HEK293T (cell line): ENCODE measurements around the gene BNIP5.

Source experiments
- CTCF ChIA-PET: fragments of 350-600 bp; formaldehyde crosslinking; extraction: SDS; loops from one replicate; lab custom pipeline; 2021; ENCODE audit warnings: antibody characterized with exemption, inconsistent platforms; lab: Yijun Ruan, JAX
- POLR2A ChIA-PET: fragments of 350-600 bp; formaldehyde crosslinking; extraction: SDS; loops from one replicate; lab custom pipeline; 2020; ENCODE audit warnings: antibody characterized with exemption, inconsistent platforms; lab: Yijun Ruan, JAX
- DNase-seq: peaks from one replicate; pipeline ENCODE4 v3.0.0; 2012; ENCODE audit warnings: mixed read lengths; ENCODE audit errors: extremely low spot score
- ARNT ChIP-seq: fragments of 450-650 bp; IDR thresholded peaks from 2 replicates; pipeline ENCODE4 v1.6.1; 2017; ENCODE audit warnings: mild to moderate bottlenecking
- BHLHE40 ChIP-seq: fragments of 450-650 bp; IDR thresholded peaks from 2 replicates; pipeline ENCODE4 v1.6.1; 2016; ENCODE audit warnings: mild to moderate bottlenecking, moderate library complexity, borderline replicate concordance
- CTBP1 ChIP-seq: fragments of 450-650 bp; IDR thresholded peaks from 2 replicates; pipeline ENCODE4 v1.6.1; 2016; ENCODE audit warnings: borderline replicate concordance
- ELF4 ChIP-seq: fragments of 450-650 bp; IDR thresholded peaks from 2 replicates; pipeline ENCODE4 v1.6.1; 2017; ENCODE audit warnings: antibody characterized with exemption
- FOXA1 ChIP-seq: fragments of 450-650 bp; IDR thresholded peaks from 2 replicates; pipeline ENCODE4 v1.6.1; 2016; ENCODE audit warnings: mild to moderate bottlenecking
- FOXK2 ChIP-seq: fragments of 450-650 bp; IDR thresholded peaks from 2 replicates; pipeline ENCODE4 v1.6.1; 2016; ENCODE audit warnings: mild to moderate bottlenecking
- FOXM1 ChIP-seq: fragments of 450-650 bp; IDR thresholded peaks from 2 replicates; pipeline ENCODE4 v1.6.1; 2017; ENCODE audit warnings: mild to moderate bottlenecking, borderline replicate concordance
- HDGF ChIP-seq: fragments of 450-650 bp; IDR thresholded peaks from 2 replicates; pipeline ENCODE4 v1.6.1; 2017; ENCODE audit warnings: antibody characterized with exemption, borderline replicate concordance
- L3MBTL2 ChIP-seq: fragments of 450-650 bp; conservative IDR thresholded peaks from 2 replicates; pipeline ENCODE4 v1.6.1; 2016; ENCODE audit warnings: mild to moderate bottlenecking
- LEF1 ChIP-seq: fragments of 450-650 bp; IDR thresholded peaks from 2 replicates; pipeline ENCODE4 v1.6.1; 2017; ENCODE audit warnings: mild to moderate bottlenecking, borderline replicate concordance
- NFRKB ChIP-seq: fragments of 450-650 bp; IDR thresholded peaks from 2 replicates; pipeline ENCODE4 v1.6.1; 2016; ENCODE audit warnings: mild to moderate bottlenecking, moderate library complexity
- SP1 ChIP-seq: fragments of 450-650 bp; IDR thresholded peaks from 2 replicates; pipeline ENCODE4 v1.6.1; 2017
- SUZ12 ChIP-seq: fragments of 450-650 bp; IDR thresholded peaks from 2 replicates; pipeline ENCODE4 v1.6.1; 2016; ENCODE audit warnings: mild to moderate bottlenecking
- TARDBP ChIP-seq: fragments of 450-650 bp; IDR thresholded peaks from 2 replicates; pipeline ENCODE4 v1.6.1; 2016
- ZNF384 ChIP-seq: fragments of 450-650 bp; IDR thresholded peaks from 2 replicates; pipeline ENCODE4 v1.6.1; 2016
- TF ChIP-seq, protein P1 (sequence below): fragments of 450-650 bp; IDR thresholded peaks from 2 replicates; pipeline ENCODE4 v1.6.1; 2016

BNIP5 gene

GRCh38 chr6:36327226-36327918, 9.3 kb downstream of the BNIP5 start:
- TF ChIP-seq ELF4, result no peak
- no peak for TF ChIP-seq FOXK2
- TF ChIP-seq CTBP1, result no peak
- TF ChIP-seq BHLHE40, result no peak
- no peak for TF ChIP-seq NFRKB
- no peak for TF ChIP-seq ZNF384
- DNase-seq, result no peak
- ChIA-PET POLR2A (no interaction called here), CTCF (interaction anchor here (0.8 kb wide), 1 partner anchor 25 kb away, joined by 3 read pairs; no protein-coding TSS in a partner anchor)

- POLR2A ChIA-PET, result no interaction called here
Observed at GRCh38 chr6:36326356-36326995, 10.2 kb downstream of the BNIP5 start.

GRCh38 chr6:36324715-36325114, 12.0 kb downstream of the BNIP5 start:
- TF ChIP-seq SUZ12, result no peak
- TF ChIP-seq HDGF, result no peak
- no peak for TF ChIP-seq CTBP1
- TF ChIP-seq FOXA1, result no peak
- no peak for TF ChIP-seq LEF1
- no peak for TF ChIP-seq ARNT
- no peak for TF ChIP-seq SP1
- no peak for TF ChIP-seq FOXK2
- TF ChIP-seq ZNF384, result no peak
- CTCF ChIA-PET, result interaction anchor here (0.9 kb wide), 1 partner anchor 16 kb away, joined by 3 read pairs; no protein-coding TSS in a partner anchor
- POLR2A ChIA-PET, result no interaction called here
- DNase-seq, result no peak

More at GRCh38 chr6:36326356-36326995, 10.2 kb downstream of the BNIP5 start:
- DNase-seq, result no peak
- TF ChIP-seq FOXM1 (no peak), L3MBTL2 (no peak), BHLHE40 (no peak), SP1 (no peak), TARDBP (no peak), CTBP1 (no peak), NFRKB (no peak), LEF1 (no peak), ARNT (no peak), SUZ12 (no peak), ZNF384 (no peak), FOXK2 (no peak), ELF4 (no peak), HDGF (no peak), FOXA1 (no peak)
- TF ChIP-seq, protein P1, sequence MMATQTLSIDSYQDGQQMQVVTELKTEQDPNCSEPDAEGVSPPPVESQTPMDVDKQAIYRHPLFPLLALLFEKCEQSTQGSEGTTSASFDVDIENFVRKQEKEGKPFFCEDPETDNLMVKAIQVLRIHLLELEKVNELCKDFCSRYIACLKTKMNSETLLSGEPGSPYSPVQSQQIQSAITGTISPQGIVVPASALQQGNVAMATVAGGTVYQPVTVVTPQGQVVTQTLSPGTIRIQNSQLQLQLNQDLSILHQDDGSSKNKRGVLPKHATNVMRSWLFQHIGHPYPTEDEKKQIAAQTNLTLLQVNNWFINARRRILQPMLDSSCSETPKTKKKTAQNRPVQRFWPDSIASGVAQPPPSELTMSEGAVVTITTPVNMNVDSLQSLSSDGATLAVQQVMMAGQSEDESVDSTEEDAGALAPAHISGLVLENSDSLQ, result no peak
- CTCF ChIA-PET, result interaction anchor here (0.8 kb wide), 1 partner anchor 15 kb away, joined by 3 read pairs; no protein-coding TSS in a partner anchor

- POLR2A ChIA-PET, result no interaction called here
- no peak for DNase-seq
- CTCF ChIA-PET, result interaction anchor here (0.9 kb wide), 1 partner anchor 17 kb away, joined by 3 read pairs; no protein-coding TSS in a partner anchor
- TF ChIP-seq LEF1 (no peak), FOXA1 (no peak), ZNF384 (no peak), BHLHE40 (no peak), SP1 (no peak), ELF4 (no peak), CTBP1 (no peak), SUZ12 (no peak), FOXM1 (no peak), ARNT (no peak), FOXK2 (no peak), TARDBP (no peak), L3MBTL2 (no peak), NFRKB (no peak), HDGF (no peak)
- TF ChIP-seq, protein P1, result no peak
Observed at GRCh38 chr6:36324191-36324590, 12.5 kb downstream of the BNIP5 start.

- no peak for DNase-seq
- CTCF ChIA-PET, result interaction anchor here (0.6 kb wide), 1 partner anchor 51 kb away, joined by 3 read pairs; no protein-coding TSS in a partner anchor
- TF ChIP-seq ZNF384 (no peak), LEF1 (no peak), L3MBTL2 (no peak), SUZ12 (no peak), CTBP1 (no peak), HDGF (no peak), BHLHE40 (no peak), FOXK2 (no peak), NFRKB (no peak), FOXM1 (no peak), SP1 (no peak), ELF4 (no peak), TARDBP (no peak)
- TF ChIP-seq, protein P1, result no peak
- POLR2A ChIA-PET, result no interaction called here
Observed at GRCh38 chr6:36323062-36323461, 13.6 kb downstream of the BNIP5 start.
